Liver (tissue), 3 donors: ENCODE data around the gene CSNK1D.

ENCODE experiments used
- ATF3 ChIP-seq: IDR thresholded peaks from 2 replicates; pipeline ENCODE4 v1.6.1; 2016; ENCODE audit warnings: antibody characterized with exemption
- CTCF ChIP-seq: fragments of 150-350 bp; IDR thresholded peaks from 2 replicates; pipeline ENCODE4 v1.5.1; 2017; ENCODE audit warnings: improper control_type of control experiment, low read depth, low read length; ENCODE audit not compliant: missing input control
- EGR1 ChIP-seq, 2 donors: IDR thresholded peaks; 2 replicates each; pipeline ENCODE4 v1.6.1; 2016 to 2018; ENCODE audit warnings: antibody characterized with exemption in 2 of 2, low read depth in 2 of 2
- RAD21 ChIP-seq, 2 donors: IDR thresholded peaks; 2 replicates each; pipeline ENCODE4 v1.6.1; 2016; ENCODE audit warnings: antibody characterized with exemption in 2 of 2, mild to moderate bottlenecking in 2 of 2
- donor health status: healthy.
- donor health status: healthy.

GRCh38 chr17:82252511-82253178 lies 20.9 kb downstream of the CSNK1D start:
- TF ChIP-seq CTCF (no peak), EGR1 (IDR thresholded peaks at IDR 0.05; ENCODE audit: low read depth in 2 of 2) (no peak), ATF3 (no peak), RAD21 (IDR thresholded peaks at IDR 0.05) (no peak)
